ENCODE measurements around the gene VPS13C.

GRCh38 chr15:61871926-61872522, 188.2 kb downstream of the VPS13C start:
- peak; percentile 72 for TF ChIP-seq CTCF (conservative IDR thresholded peaks at IDR 0.05)
- no peak for TF ChIP-seq EZH2 (IDR thresholded peaks at IDR 0.05; ENCODE audit: low read depth)
